Calu3 (cell line): Measurements from ENCODE around the gene EIF4B. TPM values are rescaled to one million over a fixed set of nuclear protein-coding genes. Genes with fewer than 3 reads are reported as not detected.

Source experiments
- BruUV-seq: library from RNA; stranded (reverse); fragments of 400-500 nt; replicated peaks from 2 replicates; lab custom pipeline; 2021; lab: Mats Ljungman, UMichigan
- CTCF ChIA-PET: fragments of 300-600 bp; sonication (Branson Sonifier 250); formaldehyde crosslinking; loops from one replicate; lab custom pipeline; 2022; ENCODE audit warnings: antibody characterized with exemption; lab: Charles Lee
- DNase-seq: peaks from one replicate; pipeline ENCODE4 v3.0.0; 2022
- H3K27ac Mint-ChIP-seq: one replicate; pipeline ENCODE4 v1.8.0; 2022; ENCODE audit warnings: mixed read lengths; ENCODE audit not compliant: unreplicated experiment
- H3K27me3 Mint-ChIP-seq: one replicate; pipeline ENCODE4 v1.8.0; 2022; ENCODE audit warnings: mixed read lengths; ENCODE audit not compliant: unreplicated experiment
- H3K36me3 Mint-ChIP-seq: one replicate; pipeline ENCODE4 v1.8.0; 2022; ENCODE audit warnings: mild to moderate bottlenecking, moderate library complexity, mixed read lengths; ENCODE audit not compliant: insufficient read depth, unreplicated experiment
- H3K4me1 Mint-ChIP-seq: one replicate; pipeline ENCODE4 v1.8.0; 2022; ENCODE audit warnings: mild to moderate bottlenecking, low read depth, mixed read lengths; ENCODE audit not compliant: unreplicated experiment
- H3K4me3 Mint-ChIP-seq: one replicate; pipeline ENCODE4 v1.8.0; 2022; ENCODE audit warnings: mild to moderate bottlenecking, low read depth, moderate library complexity, mixed read lengths; ENCODE audit not compliant: unreplicated experiment
- H3K9me3 Mint-ChIP-seq: one replicate; pipeline ENCODE4 v1.8.0; 2022; ENCODE audit warnings: low read depth, mixed read lengths; ENCODE audit not compliant: unreplicated experiment
- CTCF ChIP-seq: fragments of 200-600 bp; IDR thresholded peaks from one replicate; pipeline ENCODE4 v1.8.0; 2022; ENCODE audit warnings: antibody characterized with exemption; ENCODE audit not compliant: unreplicated experiment
- intact Hi-C: fragments of 100-400 bp; cut with micrococcal nuclease; formaldehyde crosslinking; loops from one replicate; pipeline ENCODE4 v1.10.0; 2022; ENCODE audit not compliant: unreplicated experiment
- total RNA-seq: library from RNA; stranded (reverse); gene quantifications from 2 replicates; pipeline ENCODE4 v1.2.3, GENCODE V29; 2022

EIF4B gene
- total RNA-seq, 1 experiment from 2014 or later, result 272 TPM

GRCh38 chr12:53082637-53083175, 76.5 kb downstream of the EIF4B start:
- H3K27me3 Mint-ChIP-seq, result peaks cover 14% of the 10 kb centered on the region

GRCh38 chr12:53086361-53086760, 80.1 kb downstream of the EIF4B start:
- no peak for DNase-seq
- H3K4me1 Mint-ChIP-seq, result no peaks in the 10 kb centered on the region
- CTCF ChIA-PET, result no interaction called here

More at GRCh38 chr12:53082637-53083175, 76.5 kb downstream of the EIF4B start:
- Mint-ChIP-seq H3K9me3 (no peaks in the 10 kb centered on the region), H3K4me3 (no peak overlapping the region), H3K36me3 (peaks cover 18% of the 10 kb centered on the region), H3K27ac (no peak overlapping the region), H3K4me1 (no peaks in the 10 kb centered on the region)
- CTCF ChIA-PET, result no interaction called here
- intact Hi-C loops, result no loop called here
- no TSS peak for BruUV-seq
- no peak for TF ChIP-seq CTCF
- DNase-seq, result no peak

GRCh38 chr12:53090105-53090504, 83.8 kb downstream of the EIF4B start:
- H3K4me1 Mint-ChIP-seq, result peaks cover 6% of the 10 kb centered on the region
- no peak for TF ChIP-seq CTCF
- H3K27ac Mint-ChIP-seq, result no peak overlapping the region
- no peaks in the 10 kb centered on the region for H3K36me3 Mint-ChIP-seq
- CTCF ChIA-PET, result interaction anchor here (0.6 to 1.1 kb wide), 2 partner anchors 11 to 216 kb away, joined by 4 to 6 read pairs; partner anchors contain the start of gene SPRYD3
- peaks cover 37% of the 10 kb centered on the region for H3K27me3 Mint-ChIP-seq
- H3K4me3 Mint-ChIP-seq, result no peak overlapping the region
- intact Hi-C loops, result no loop called here
- no TSS peak for BruUV-seq
- H3K9me3 Mint-ChIP-seq, result no peaks in the 10 kb centered on the region
- DNase-seq, result no peak

More at GRCh38 chr12:53086361-53086760, 80.1 kb downstream of the EIF4B start:
- intact Hi-C loops, result no loop called here
- no TSS peak for BruUV-seq
- no peak for TF ChIP-seq CTCF
- no peaks in the 10 kb centered on the region for H3K36me3 Mint-ChIP-seq
- no peak overlapping the region for H3K4me3 Mint-ChIP-seq
- H3K27ac Mint-ChIP-seq, result no peak overlapping the region
- no peaks in the 10 kb centered on the region for H3K9me3 Mint-ChIP-seq
- H3K27me3 Mint-ChIP-seq, result peaks cover 24% of the 10 kb centered on the region

- H3K36me3 Mint-ChIP-seq, result no peaks in the 10 kb centered on the region
- no peak for DNase-seq
- peaks cover 6% of the 10 kb centered on the region for H3K4me1 Mint-ChIP-seq
- no peak overlapping the region for H3K4me3 Mint-ChIP-seq
- H3K9me3 Mint-ChIP-seq, result no peaks in the 10 kb centered on the region
- peaks cover 37% of the 10 kb centered on the region for H3K27me3 Mint-ChIP-seq
- TF ChIP-seq CTCF, result no peak
- BruUV-seq, result no TSS peak
- H3K27ac Mint-ChIP-seq, result no peak overlapping the region
- CTCF ChIA-PET, result interaction anchor here (1.1 kb wide), 1 partner anchor 11 kb away, joined by 6 read pairs; the partner anchor contains the start of gene SPRYD3
- intact Hi-C loops, result no loop called here
Measured at GRCh38 chr12:53090554-53090953, 84.3 kb downstream of the EIF4B start.
